Gastrocnemius medialis (tissue), 4 donors: ENCODE data around the gene ERBB2.

Experiments
- POLR2A ChIP-seq, 2 donors: fragments of 450-650 bp; IDR thresholded peaks; one replicate each; pipeline ENCODE4 v1.6.1; 2017; ENCODE audit warnings: antibody characterized with exemption in 2 of 2, mild to moderate bottlenecking in 2 of 2, moderate library complexity in 2 of 2
- TF ChIP-seq, protein P1 (sequence below), 5 experiments: fragments of 450-650 bp in 3 of 5; fragments of 200-600 bp in 2 of 5; sonication (generic) in 2 of 5; IDR thresholded peaks in 4 of 5; conservative IDR thresholded peaks in 1 of 5; 1 replicate in 4 of 5; 2 replicates in 1 of 5; pipeline ENCODE4 v1.5.1; 2016 to 2019; ENCODE audit warnings: antibody characterized with exemption in 5 of 5, mild to moderate bottlenecking in 3 of 5, moderate library complexity in 3 of 5

DNA sequence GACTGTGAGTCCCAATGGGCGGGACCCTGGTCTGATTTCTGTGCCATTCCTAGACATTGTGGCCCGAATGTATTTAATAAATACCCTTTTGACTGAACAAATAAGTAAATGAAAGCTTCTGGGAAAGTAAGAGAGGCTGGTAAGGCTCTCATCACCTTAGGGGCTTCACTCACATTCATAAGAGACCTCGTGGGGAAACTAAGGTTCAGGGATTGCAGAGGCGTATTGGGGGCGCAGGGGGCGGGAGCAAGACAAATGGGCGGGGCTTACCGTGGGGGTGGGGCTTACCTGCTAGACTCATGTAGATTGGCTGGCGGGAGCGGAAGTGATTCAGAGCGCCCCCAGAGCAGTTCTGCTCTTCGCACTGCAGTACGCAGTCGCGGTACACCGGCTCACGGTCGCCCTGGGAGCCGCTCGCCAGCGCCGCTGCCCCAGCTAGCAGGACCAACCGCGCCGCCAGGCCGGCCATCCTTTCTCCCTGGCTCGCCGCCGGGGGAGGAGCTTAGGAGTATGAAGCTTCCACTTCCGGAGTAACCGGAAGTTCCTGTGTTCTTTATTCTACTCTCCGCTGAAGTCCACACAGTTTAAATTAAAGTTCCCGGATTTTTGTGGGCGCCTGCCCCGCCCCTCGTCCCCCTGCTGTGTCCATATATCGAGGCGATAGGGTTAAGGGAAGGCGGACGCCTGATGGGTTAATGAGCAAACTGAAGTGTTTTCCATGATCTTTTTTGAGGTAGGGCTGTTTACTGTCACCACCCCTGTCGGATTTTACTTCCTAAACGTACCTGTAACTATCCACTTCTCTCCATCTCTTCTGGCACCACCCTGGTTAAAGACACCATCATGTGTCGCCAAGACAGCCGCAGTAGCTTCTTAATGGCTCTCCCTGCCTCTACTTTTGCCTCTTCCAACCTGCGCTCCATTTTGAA lies 12.1 kb upstream of the ERBB2 start, which contains the start of gene PGAP3:
- TF ChIP-seq, protein P1, sequence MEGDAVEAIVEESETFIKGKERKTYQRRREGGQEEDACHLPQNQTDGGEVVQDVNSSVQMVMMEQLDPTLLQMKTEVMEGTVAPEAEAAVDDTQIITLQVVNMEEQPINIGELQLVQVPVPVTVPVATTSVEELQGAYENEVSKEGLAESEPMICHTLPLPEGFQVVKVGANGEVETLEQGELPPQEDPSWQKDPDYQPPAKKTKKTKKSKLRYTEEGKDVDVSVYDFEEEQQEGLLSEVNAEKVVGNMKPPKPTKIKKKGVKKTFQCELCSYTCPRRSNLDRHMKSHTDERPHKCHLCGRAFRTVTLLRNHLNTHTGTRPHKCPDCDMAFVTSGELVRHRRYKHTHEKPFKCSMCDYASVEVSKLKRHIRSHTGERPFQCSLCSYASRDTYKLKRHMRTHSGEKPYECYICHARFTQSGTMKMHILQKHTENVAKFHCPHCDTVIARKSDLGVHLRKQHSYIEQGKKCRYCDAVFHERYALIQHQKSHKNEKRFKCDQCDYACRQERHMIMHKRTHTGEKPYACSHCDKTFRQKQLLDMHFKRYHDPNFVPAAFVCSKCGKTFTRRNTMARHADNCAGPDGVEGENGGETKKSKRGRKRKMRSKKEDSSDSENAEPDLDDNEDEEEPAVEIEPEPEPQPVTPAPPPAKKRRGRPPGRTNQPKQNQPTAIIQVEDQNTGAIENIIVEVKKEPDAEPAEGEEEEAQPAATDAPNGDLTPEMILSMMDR (IDR thresholded peaks at IDR 0.05 in 4 of 5, conservative IDR thresholded peaks at IDR 0.05 in 1 of 5): no peak
- peak; percentile 45 to 48 for TF ChIP-seq POLR2A (IDR thresholded peaks at IDR 0.05)
